ENCODE data around the gene ETV7.
"Not testable (repeated sequence)": the region's sequence is repeated elsewhere in the genome, so short reads cannot be mapped to it uniquely, and the experiment has no call there.

The ETV7 gene

GRCh38 chr6:36363371-36363752, 24.1 kb downstream of the ETV7 start:
- DNase-seq (ENCODE audit: low spot score), result not testable (repeated sequence)

- DNase-seq (ENCODE audit: low spot score), result no peak
Measured at GRCh38 chr6:36362551-36363370, 24.7 kb downstream of the ETV7 start.

- DNase-seq (ENCODE audit: low spot score), result no peak
Measured at GRCh38 chr6:36361071-36361470, 26.4 kb downstream of the ETV7 start.

- DNase-seq (ENCODE audit: low spot score), result peak; percentile 73
Measured at GRCh38 chr6:36360241-36361054, 27.0 kb downstream of the ETV7 start.

GRCh38 chr6:36358226-36358915, 29.1 kb downstream of the ETV7 start:
- DNase-seq (ENCODE audit: low spot score), result no peak

- no peak for DNase-seq (ENCODE audit: low spot score)
Measured at GRCh38 chr6:36357872-36358225, 29.6 kb downstream of the ETV7 start.

- no peak for DNase-seq (ENCODE audit: low spot score)
Measured at GRCh38 chr6:36355819-36356218, 31.6 kb downstream of the ETV7 start.

GRCh38 chr6:36353411-36353915, 34.0 kb downstream of the ETV7 start:
- DNase-seq (ENCODE audit: low spot score), result no peak

- DNase-seq (ENCODE audit: low spot score), result no peak
Measured at GRCh38 chr6:36352477-36353157, 34.9 kb downstream of the ETV7 start.

- DNase-seq (ENCODE audit: low spot score), result no peak
Measured at GRCh38 chr6:36350681-36351571, 36.5 kb downstream of the ETV7 start.

GRCh38 chr6:36350082-36350481, 37.4 kb downstream of the ETV7 start:
- DNase-seq (ENCODE audit: low spot score), result no peak

- no peak for DNase-seq (ENCODE audit: low spot score)
Measured at GRCh38 chr6:36349240-36349639, 38.2 kb downstream of the ETV7 start.

- no peak for DNase-seq (ENCODE audit: low spot score)
Measured at GRCh38 chr6:36347621-36348020, 39.8 kb downstream of the ETV7 start.

- DNase-seq (ENCODE audit: low spot score), result no peak
Measured at GRCh38 chr6:36346486-36347273, 40.8 kb downstream of the ETV7 start.

- DNase-seq (ENCODE audit: low spot score), result no peak
Measured at GRCh38 chr6:36345681-36346466, 41.6 kb downstream of the ETV7 start.

GRCh38 chr6:36343109-36343680, 44.3 kb downstream of the ETV7 start:
- no peak for DNase-seq (ENCODE audit: low spot score)

- peak; percentile 49 for DNase-seq (ENCODE audit: low spot score)
Measured at GRCh38 chr6:36340618-36341454, 46.6 kb downstream of the ETV7 start.

GRCh38 chr6:36340306-36340617, 47.2 kb downstream of the ETV7 start:
- DNase-seq (ENCODE audit: low spot score), result no peak

All from HuH-7.5 (cell line).